Gastroesophageal sphincter (tissue), 4 donors: Measurements from ENCODE around the gene PSRC1. TPM values are rescaled to one million over a fixed set of nuclear protein-coding genes. Genes with fewer than 3 reads are reported as not detected.

Source experiments
- ATAC-seq: fragments of 150-250 bp; one replicate; pipeline ENCODE4 v1.9.1; 2016; ENCODE audit warnings: mild to moderate bottlenecking, moderate library complexity
- H3K27ac ChIP-seq, 4 donors: fragments of 200-600 bp; sonication (generic) in 3 of 4; 1 replicate in 3 of 4; 2 replicates in 1 of 4; pipeline ENCODE4 v1.5.1; 2016 to 2019
- H3K27me3 ChIP-seq: fragments of 200-600 bp; sonication (generic); one replicate; pipeline ENCODE4 v1.5.1; 2019
- H3K36me3 ChIP-seq, 2 donors: fragments of 200-600 bp; sonication (generic); one replicate each; pipeline ENCODE4 v1.5.1; 2019; ENCODE audit warnings: control low read depth in 1 of 2
- H3K4me1 ChIP-seq, 3 donors: fragments of 200-600 bp; sonication (generic); 1 replicate in 2 of 3; 2 replicates in 1 of 3; pipeline ENCODE4 v1.5.1; 2016 to 2019; ENCODE audit warnings: control low read depth in 2 of 3
- H3K4me3 ChIP-seq, 2 donors: fragments of 200-600 bp; sonication (generic); one replicate each; pipeline ENCODE4 v1.5.1; 2019; ENCODE audit warnings: mild to moderate bottlenecking in 1 of 2, moderate library complexity in 1 of 2
- H3K9me3 ChIP-seq, 3 donors: fragments of 200-600 bp; sonication (generic); one replicate each; pipeline ENCODE4 v1.5.1; 2017 to 2019; ENCODE audit warnings: control low read depth in 2 of 3
- CTCF ChIP-seq, 4 experiments: fragments of 200-600 bp in 2 of 4; fragments of 450-650 bp in 2 of 4; sonication (generic) in 1 of 4; IDR thresholded peaks; one replicate each; pipeline ENCODE4 v1.5.1; 2017 to 2019; ENCODE audit warnings: antibody characterized with exemption in 4 of 4, mild to moderate bottlenecking in 2 of 4, moderate library complexity in 2 of 4
- EP300 ChIP-seq: sonication (generic); formaldehyde crosslinking; IDR thresholded peaks from one replicate; pipeline ENCODE4 v1.6.1; 2017; ENCODE audit warnings: antibody characterized with exemption, mild to moderate bottlenecking
- POLR2A ChIP-seq, 2 donors: fragments of 450-650 bp; IDR thresholded peaks; one replicate each; pipeline ENCODE4 v1.6.1; 2017; ENCODE audit warnings: antibody characterized with exemption in 2 of 2, mild to moderate bottlenecking in 2 of 2, moderate library complexity in 1 of 2
- POLR2AphosphoS5 ChIP-seq: sonication (generic); formaldehyde crosslinking; IDR thresholded peaks from one replicate; pipeline ENCODE4 v1.6.1; 2017; ENCODE audit warnings: antibody characterized with exemption
- WGBS, 2 donors: methylation state at CpG; one replicate each; pipeline ENCODE4 v1.1.5; 2018; ENCODE audit warnings: low coverage in 1 of 2; 5-methylcytosine and 5-hydroxymethylcytosine counted together
- total RNA-seq, 4 donors: library from RNA; depleted of rRNA; stranded (reverse); fragments of >200 nt; gene quantifications; one replicate each; pipeline ENCODE4 v1.1.0, GENCODE V29; 2016

Gene PSRC1
- total RNA-seq, 4 donors from 2014 or later: 6.9 to 26.9 (median 10.3) TPM

GRCh38 chr1:109263234-109263596 is 19.7 kb downstream of the PSRC1 start:
- H3K9me3 ChIP-seq: no peaks in the 10 kb centered on the region
- H3K4me3 ChIP-seq: no peak overlapping the region
- peaks cover 0 to 79% of the 10 kb centered on the region in 2 donors for H3K36me3 ChIP-seq
- TF ChIP-seq POLR2A (IDR thresholded peaks at IDR 0.05): no peak
- TF ChIP-seq POLR2AphosphoS5: no peak
- TF ChIP-seq EP300: no peak
- TF ChIP-seq CTCF (IDR thresholded peaks at IDR 0.05): no peak
- peak; percentile 4 for ATAC-seq
- H3K27ac ChIP-seq: peak overlapping the region in 3 of 4 donors; percentile 28 to 61 (median 54)
- 52% methylated on average over 5 of the region's 12 CpGs; no CpG with 5 or more reads in 1 of the 2 donors for WGBS, 2 donors
- H3K4me1 ChIP-seq: peaks cover 0 to 18% (median 0%) of the 10 kb centered on the region in 3 donors
- no peaks in the 10 kb centered on the region for H3K27me3 ChIP-seq

- 81% methylated on average over 3 of the region's 22 CpGs; no CpG with 5 or more reads in 1 of the 2 donors for WGBS, 2 donors
- TF ChIP-seq CTCF (IDR thresholded peaks at IDR 0.05) (no peak), POLR2A (IDR thresholded peaks at IDR 0.05) (no peak), EP300 (no peak), POLR2AphosphoS5 (no peak)
- Histone ChIP-seq H3K9me3 (no peaks in the 10 kb centered on the region), H3K36me3 (peaks cover 0 to 74% of the 10 kb centered on the region in 2 donors), H3K4me1 (peaks cover 0 to 18% (median 0%) of the 10 kb centered on the region in 3 donors), H3K4me3 (no peak overlapping the region), H3K27me3 (no peaks in the 10 kb centered on the region), H3K27ac (peak overlapping the region in 2 of 4 donors; percentile 28 to 61)
- ATAC-seq: no peak
Measured at GRCh38 chr1:109262231-109263055, 20.5 kb downstream of the PSRC1 start.

GRCh38 chr1:109261578-109261977 is 21.4 kb downstream of the PSRC1 start:
- 70 to 100% methylated on average over 1 to 2 of the region's 6 CpGs for WGBS, 2 donors
- ATAC-seq: no peak
- TF ChIP-seq POLR2A (IDR thresholded peaks at IDR 0.05): no peak
- no peak for TF ChIP-seq EP300
- no peak for TF ChIP-seq CTCF (IDR thresholded peaks at IDR 0.05)
- TF ChIP-seq POLR2AphosphoS5: no peak
- Histone ChIP-seq H3K4me1 (peaks cover 0 to 18% (median 0%) of the 10 kb centered on the region in 3 donors), H3K36me3 (peaks cover 0 to 65% of the 10 kb centered on the region in 2 donors), H3K9me3 (no peaks in the 10 kb centered on the region), H3K27me3 (no peaks in the 10 kb centered on the region), H3K4me3 (no peak overlapping the region), H3K27ac (no peak overlapping the region)

GRCh38 chr1:109261006-109261405 is 21.9 kb downstream of the PSRC1 start:
- ATAC-seq: no peak
- Histone ChIP-seq H3K4me3 (no peak overlapping the region), H3K36me3 (peaks cover 0 to 63% of the 10 kb centered on the region in 2 donors), H3K27me3 (no peaks in the 10 kb centered on the region), H3K4me1 (peaks cover 0 to 22% (median 0%) of the 10 kb centered on the region in 3 donors), H3K27ac (no peak overlapping the region), H3K9me3 (no peaks in the 10 kb centered on the region)
- WGBS, 2 donors: 91% methylated on average over 6 of the region's 16 CpGs; no CpG with 5 or more reads in 1 of the 2 donors
- TF ChIP-seq POLR2AphosphoS5 (no peak), EP300 (no peak), POLR2A (IDR thresholded peaks at IDR 0.05) (no peak), CTCF (IDR thresholded peaks at IDR 0.05) (no peak)
